Measurements from ENCODE around the gene NFKBIE. TPM values are rescaled to one million over a fixed set of nuclear protein-coding genes. Genes with fewer than 3 reads are reported as not detected.
A peak's percentile ranks its signal among the peaks of the same experiment; 100 is the strongest.

NFKBIE gene
- polyA plus RNA-seq, 1 donor from 2014 or later: 16.8 TPM

DNA sequence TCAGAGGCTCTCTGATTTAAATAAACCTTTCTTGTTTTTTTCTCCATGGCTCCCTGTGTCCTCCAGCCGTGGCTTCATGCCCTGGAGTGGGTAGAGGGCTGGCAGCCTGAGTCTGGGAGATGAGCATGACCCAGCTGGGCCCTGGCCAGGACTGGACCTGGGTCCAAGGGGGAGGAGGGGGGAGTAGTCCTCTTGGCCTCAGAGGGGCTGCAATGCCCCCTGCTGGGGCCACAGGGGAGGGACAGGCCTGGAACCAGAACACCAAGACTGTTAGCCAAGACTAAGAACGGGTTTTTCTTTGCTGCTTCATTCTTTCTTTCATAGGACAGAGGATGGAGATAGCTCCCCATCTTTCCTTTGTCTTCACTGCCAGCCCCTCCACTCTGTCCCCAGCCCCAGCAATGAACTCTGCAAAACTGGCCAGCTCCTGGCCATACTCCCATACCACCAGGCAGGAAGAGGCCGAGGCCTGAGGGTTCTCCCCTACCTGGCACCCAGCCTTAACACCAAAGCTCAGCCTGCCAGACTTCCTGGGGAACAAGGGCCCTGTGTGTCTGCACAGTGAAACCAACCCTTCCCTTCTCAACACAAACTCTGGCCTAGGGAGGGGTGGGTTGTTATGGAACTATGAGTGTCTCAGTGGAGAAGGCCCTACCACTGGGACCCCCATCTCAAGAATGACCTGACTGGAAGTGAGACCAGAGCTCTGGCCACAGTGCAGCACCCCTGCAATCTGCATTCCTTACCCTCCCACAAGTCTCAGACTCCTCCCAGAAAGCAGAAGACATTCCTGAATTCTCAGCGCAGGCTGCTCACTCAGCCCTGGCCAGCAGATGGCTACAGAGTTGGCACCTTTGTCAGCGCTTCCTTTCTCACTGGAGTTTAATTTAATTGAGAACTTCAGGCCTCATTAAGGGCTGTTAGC lies 31.0 kb downstream of the NFKBIE start:
- H3F3A ChIP-seq (ENCODE audit: insufficient read depth, low read length, poor library complexity, severe bottlenecking): no peaks in the 10 kb centered on the region
- no peaks in the 10 kb centered on the region for H3K9me3 ChIP-seq (ENCODE audit: low read length)
- no peak overlapping the region for H3K9ac ChIP-seq (ENCODE audit: low read length)
- no peaks in the 10 kb centered on the region for H4K20me1 ChIP-seq (ENCODE audit: insufficient read depth)
- no peaks in the 10 kb centered on the region for H3K27me3 ChIP-seq (ENCODE audit: insufficient read depth, low read depth, low read length)
- no peak overlapping the region for H2AFZ ChIP-seq (ENCODE audit: low read depth, low read length)
- H3K79me2 ChIP-seq (replicated peaks; ENCODE audit: insufficient read depth, low read length): no peaks in the 10 kb centered on the region
- no peak overlapping the region for H3K4me3 ChIP-seq (ENCODE audit: low read length)
- TF ChIP-seq SMC3 (conservative IDR thresholded peaks at IDR 0.05; ENCODE audit: poor library complexity): peak; percentile 25
- TF ChIP-seq, protein P1, sequence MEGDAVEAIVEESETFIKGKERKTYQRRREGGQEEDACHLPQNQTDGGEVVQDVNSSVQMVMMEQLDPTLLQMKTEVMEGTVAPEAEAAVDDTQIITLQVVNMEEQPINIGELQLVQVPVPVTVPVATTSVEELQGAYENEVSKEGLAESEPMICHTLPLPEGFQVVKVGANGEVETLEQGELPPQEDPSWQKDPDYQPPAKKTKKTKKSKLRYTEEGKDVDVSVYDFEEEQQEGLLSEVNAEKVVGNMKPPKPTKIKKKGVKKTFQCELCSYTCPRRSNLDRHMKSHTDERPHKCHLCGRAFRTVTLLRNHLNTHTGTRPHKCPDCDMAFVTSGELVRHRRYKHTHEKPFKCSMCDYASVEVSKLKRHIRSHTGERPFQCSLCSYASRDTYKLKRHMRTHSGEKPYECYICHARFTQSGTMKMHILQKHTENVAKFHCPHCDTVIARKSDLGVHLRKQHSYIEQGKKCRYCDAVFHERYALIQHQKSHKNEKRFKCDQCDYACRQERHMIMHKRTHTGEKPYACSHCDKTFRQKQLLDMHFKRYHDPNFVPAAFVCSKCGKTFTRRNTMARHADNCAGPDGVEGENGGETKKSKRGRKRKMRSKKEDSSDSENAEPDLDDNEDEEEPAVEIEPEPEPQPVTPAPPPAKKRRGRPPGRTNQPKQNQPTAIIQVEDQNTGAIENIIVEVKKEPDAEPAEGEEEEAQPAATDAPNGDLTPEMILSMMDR (IDR thresholded peaks at IDR 0.05; ENCODE audit: poor library complexity, severe bottlenecking): peak; percentile 45
- TF ChIP-seq MXI1 (conservative IDR thresholded peaks at IDR 0.05; ENCODE audit: poor library complexity, severe bottlenecking): no peak
- TF ChIP-seq RAD21 (conservative IDR thresholded peaks at IDR 0.05): peak; percentile 24
- TF ChIP-seq TAF1 (IDR thresholded peaks at IDR 0.05; ENCODE audit: low read depth): no peak
- no peaks in the 10 kb centered on the region for H3K9me2 ChIP-seq (ENCODE audit: insufficient read depth, low read length)
- H3K27ac ChIP-seq (ENCODE audit: low read length): no peak overlapping the region
- no peaks in the 10 kb centered on the region for H3K36me3 ChIP-seq (ENCODE audit: insufficient read depth, low read length)
- no peak overlapping the region for H3K4me2 ChIP-seq (ENCODE audit: low read length)

DNA sequence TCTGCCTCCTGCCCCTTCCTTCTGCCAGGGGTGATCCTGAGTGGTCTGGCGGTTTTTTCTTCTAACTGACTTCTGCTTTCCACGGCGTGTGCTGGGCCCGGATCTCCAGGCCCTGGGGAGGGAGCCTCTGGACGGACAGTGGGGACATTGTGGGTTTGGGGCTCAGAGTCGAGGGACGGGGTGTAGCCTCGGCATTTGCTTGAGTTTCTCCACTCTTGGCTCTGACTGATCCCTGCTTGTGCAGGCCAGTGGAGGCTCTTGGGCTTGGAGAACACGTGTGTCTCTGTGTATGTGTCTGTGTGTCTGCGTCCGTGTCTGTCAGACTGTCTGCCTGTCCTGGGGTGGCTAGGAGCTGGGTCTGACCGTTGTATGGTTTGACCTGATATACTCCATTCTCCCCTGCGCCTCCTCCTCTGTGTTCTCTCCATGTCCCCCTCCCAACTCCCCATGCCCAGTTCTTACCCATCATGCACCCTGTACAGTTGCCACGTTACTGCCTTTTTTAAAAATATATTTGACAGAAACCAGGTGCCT lies 31.7 kb downstream of the NFKBIE start:
- TF ChIP-seq EZH2 (IDR thresholded peaks at IDR 0.05; ENCODE audit: borderline replicate concordance, insufficient read depth, low read length, poor library complexity, severe bottlenecking) (no peak), MXI1 (conservative IDR thresholded peaks at IDR 0.05; ENCODE audit: poor library complexity, severe bottlenecking) (no peak), SMC3 (conservative IDR thresholded peaks at IDR 0.05; ENCODE audit: poor library complexity) (no peak), TAF1 (IDR thresholded peaks at IDR 0.05; ENCODE audit: low read depth) (no peak), RAD21 (conservative IDR thresholded peaks at IDR 0.05) (no peak), POLR2AphosphoS5 (IDR thresholded peaks at IDR 0.05) (no peak), EP300 (conservative IDR thresholded peaks at IDR 0.05; ENCODE audit: poor library complexity, severe bottlenecking) (no peak)
- TF ChIP-seq, protein P1 (IDR thresholded peaks at IDR 0.05; ENCODE audit: poor library complexity, severe bottlenecking): no peak
- TF ChIP-seq, protein P2, sequence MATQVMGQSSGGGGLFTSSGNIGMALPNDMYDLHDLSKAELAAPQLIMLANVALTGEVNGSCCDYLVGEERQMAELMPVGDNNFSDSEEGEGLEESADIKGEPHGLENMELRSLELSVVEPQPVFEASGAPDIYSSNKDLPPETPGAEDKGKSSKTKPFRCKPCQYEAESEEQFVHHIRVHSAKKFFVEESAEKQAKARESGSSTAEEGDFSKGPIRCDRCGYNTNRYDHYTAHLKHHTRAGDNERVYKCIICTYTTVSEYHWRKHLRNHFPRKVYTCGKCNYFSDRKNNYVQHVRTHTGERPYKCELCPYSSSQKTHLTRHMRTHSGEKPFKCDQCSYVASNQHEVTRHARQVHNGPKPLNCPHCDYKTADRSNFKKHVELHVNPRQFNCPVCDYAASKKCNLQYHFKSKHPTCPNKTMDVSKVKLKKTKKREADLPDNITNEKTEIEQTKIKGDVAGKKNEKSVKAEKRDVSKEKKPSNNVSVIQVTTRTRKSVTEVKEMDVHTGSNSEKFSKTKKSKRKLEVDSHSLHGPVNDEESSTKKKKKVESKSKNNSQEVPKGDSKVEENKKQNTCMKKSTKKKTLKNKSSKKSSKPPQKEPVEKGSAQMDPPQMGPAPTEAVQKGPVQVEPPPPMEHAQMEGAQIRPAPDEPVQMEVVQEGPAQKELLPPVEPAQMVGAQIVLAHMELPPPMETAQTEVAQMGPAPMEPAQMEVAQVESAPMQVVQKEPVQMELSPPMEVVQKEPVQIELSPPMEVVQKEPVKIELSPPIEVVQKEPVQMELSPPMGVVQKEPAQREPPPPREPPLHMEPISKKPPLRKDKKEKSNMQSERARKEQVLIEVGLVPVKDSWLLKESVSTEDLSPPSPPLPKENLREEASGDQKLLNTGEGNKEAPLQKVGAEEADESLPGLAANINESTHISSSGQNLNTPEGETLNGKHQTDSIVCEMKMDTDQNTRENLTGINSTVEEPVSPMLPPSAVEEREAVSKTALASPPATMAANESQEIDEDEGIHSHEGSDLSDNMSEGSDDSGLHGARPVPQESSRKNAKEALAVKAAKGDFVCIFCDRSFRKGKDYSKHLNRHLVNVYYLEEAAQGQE (IDR thresholded peaks at IDR 0.05; ENCODE audit: borderline replicate concordance): no peak
- Histone ChIP-seq H3K4me2 (ENCODE audit: low read length) (no peak overlapping the region), H3K79me2 (replicated peaks; ENCODE audit: insufficient read depth, low read length) (no peaks in the 10 kb centered on the region), H3K27ac (ENCODE audit: low read length) (no peak overlapping the region), H4K20me1 (ENCODE audit: insufficient read depth) (no peaks in the 10 kb centered on the region), H3K9me2 (ENCODE audit: insufficient read depth, low read length) (no peaks in the 10 kb centered on the region), H3K4me3 (ENCODE audit: low read length) (no peak overlapping the region), H3K27me3 (ENCODE audit: insufficient read depth, low read depth, low read length) (no peaks in the 10 kb centered on the region), H3K36me3 (ENCODE audit: insufficient read depth, low read length) (no peaks in the 10 kb centered on the region), H3K9me3 (ENCODE audit: low read length) (no peaks in the 10 kb centered on the region), H3K9ac (ENCODE audit: low read length) (no peak overlapping the region), H3F3A (ENCODE audit: insufficient read depth, low read length, poor library complexity, severe bottlenecking) (no peaks in the 10 kb centered on the region), H2AFZ (ENCODE audit: low read depth, low read length) (no peak overlapping the region)
